ENCODE data around the gene KCNJ18. TPM values are rescaled to one million over a fixed set of nuclear protein-coding genes. Genes with fewer than 3 reads are reported as not detected.
"Not testable (repeated sequence)": the region's sequence is repeated elsewhere in the genome, so short reads cannot be mapped to it uniquely, and the experiment has no call there.

KCNJ18 gene
- total RNA-seq, 1 experiment from 2014 or later = not detected

- Mint-ChIP-seq H3K27me3 (ENCODE audit: unreplicated experiment) (peaks cover 18% of the 10 kb centered on the region), H3K27ac (ENCODE audit: unreplicated experiment) (no peak overlapping the region), H3K9me3 (ENCODE audit: low read depth, unreplicated experiment) (no peaks in the 10 kb centered on the region), H3K4me1 (ENCODE audit: low read depth, unreplicated experiment) (no peaks in the 10 kb centered on the region), H3K36me3 (ENCODE audit: insufficient read depth, unreplicated experiment) (no peaks in the 10 kb centered on the region), H3K4me3 (ENCODE audit: low read depth, unreplicated experiment) (no peak overlapping the region)
- CTCF ChIA-PET = no interaction called here
- BruUV-seq (replicated peaks) = no TSS peak
- intact Hi-C loops (cut with micrococcal nuclease; ENCODE audit: unreplicated experiment) = no loop called here
- no peak for TF ChIP-seq CTCF (IDR thresholded peaks at IDR 0.05; ENCODE audit: unreplicated experiment)
- no peak for DNase-seq
These were observed 18.9 kb downstream of the KCNJ18 start for GRCh38 chr17:21711182-21711581.

- intact Hi-C loops (cut with micrococcal nuclease; ENCODE audit: unreplicated experiment); H3K36me3 Mint-ChIP-seq (ENCODE audit: insufficient read depth, unreplicated experiment); H3K4me3 Mint-ChIP-seq (ENCODE audit: low read depth, unreplicated experiment); H3K4me1 Mint-ChIP-seq (ENCODE audit: low read depth, unreplicated experiment); BruUV-seq (replicated peaks); H3K27ac Mint-ChIP-seq (ENCODE audit: unreplicated experiment); CTCF ChIA-PET; DNase-seq; H3K9me3 Mint-ChIP-seq (ENCODE audit: low read depth, unreplicated experiment): not testable (repeated sequence)
- H3K27me3 Mint-ChIP-seq (ENCODE audit: unreplicated experiment) = peaks cover 18% of the 10 kb centered on the region
These were observed 20.7 kb downstream of the KCNJ18 start for GRCh38 chr17:21713020-21713419.

GRCh38 chr17:21713631-21714030, 21.3 kb downstream of the KCNJ18 start:
- BruUV-seq (replicated peaks); intact Hi-C loops (cut with micrococcal nuclease; ENCODE audit: unreplicated experiment); CTCF ChIA-PET; H3K36me3 Mint-ChIP-seq (ENCODE audit: insufficient read depth, unreplicated experiment); H3K4me1 Mint-ChIP-seq (ENCODE audit: low read depth, unreplicated experiment); H3K4me3 Mint-ChIP-seq (ENCODE audit: low read depth, unreplicated experiment); H3K9me3 Mint-ChIP-seq (ENCODE audit: low read depth, unreplicated experiment); DNase-seq; H3K27ac Mint-ChIP-seq (ENCODE audit: unreplicated experiment): not testable (repeated sequence)
- peaks cover 18% of the 10 kb centered on the region for H3K27me3 Mint-ChIP-seq (ENCODE audit: unreplicated experiment)

GRCh38 chr17:21714676-21715075, 22.4 kb downstream of the KCNJ18 start:
- H3K27ac Mint-ChIP-seq (ENCODE audit: unreplicated experiment); H3K4me3 Mint-ChIP-seq (ENCODE audit: low read depth, unreplicated experiment); CTCF ChIA-PET; intact Hi-C loops (cut with micrococcal nuclease; ENCODE audit: unreplicated experiment); BruUV-seq (replicated peaks); H3K4me1 Mint-ChIP-seq (ENCODE audit: low read depth, unreplicated experiment); H3K36me3 Mint-ChIP-seq (ENCODE audit: insufficient read depth, unreplicated experiment); DNase-seq; H3K9me3 Mint-ChIP-seq (ENCODE audit: low read depth, unreplicated experiment): not testable (repeated sequence)
- H3K27me3 Mint-ChIP-seq (ENCODE audit: unreplicated experiment) = peaks cover 18% of the 10 kb centered on the region

- intact Hi-C loops (cut with micrococcal nuclease; ENCODE audit: unreplicated experiment); BruUV-seq (replicated peaks); CTCF ChIA-PET; H3K27ac Mint-ChIP-seq (ENCODE audit: unreplicated experiment); DNase-seq; H3K36me3 Mint-ChIP-seq (ENCODE audit: insufficient read depth, unreplicated experiment); H3K9me3 Mint-ChIP-seq (ENCODE audit: low read depth, unreplicated experiment); H3K4me3 Mint-ChIP-seq (ENCODE audit: low read depth, unreplicated experiment); H3K4me1 Mint-ChIP-seq (ENCODE audit: low read depth, unreplicated experiment): not testable (repeated sequence)
- H3K27me3 Mint-ChIP-seq (ENCODE audit: unreplicated experiment) = peaks cover 14% of the 10 kb centered on the region
These were observed 23.6 kb downstream of the KCNJ18 start for GRCh38 chr17:21715877-21716276.

- BruUV-seq (replicated peaks); intact Hi-C loops (cut with micrococcal nuclease; ENCODE audit: unreplicated experiment); H3K4me1 Mint-ChIP-seq (ENCODE audit: low read depth, unreplicated experiment); H3K4me3 Mint-ChIP-seq (ENCODE audit: low read depth, unreplicated experiment); CTCF ChIA-PET; H3K27ac Mint-ChIP-seq (ENCODE audit: unreplicated experiment); H3K9me3 Mint-ChIP-seq (ENCODE audit: low read depth, unreplicated experiment); DNase-seq; H3K27me3 Mint-ChIP-seq (ENCODE audit: unreplicated experiment); H3K36me3 Mint-ChIP-seq (ENCODE audit: insufficient read depth, unreplicated experiment): not testable (repeated sequence)
These were observed 26.6 kb downstream of the KCNJ18 start for GRCh38 chr17:21718971-21719370.

- H3K27me3 Mint-ChIP-seq (ENCODE audit: unreplicated experiment); DNase-seq; H3K4me1 Mint-ChIP-seq (ENCODE audit: low read depth, unreplicated experiment); H3K36me3 Mint-ChIP-seq (ENCODE audit: insufficient read depth, unreplicated experiment); H3K4me3 Mint-ChIP-seq (ENCODE audit: low read depth, unreplicated experiment); BruUV-seq (replicated peaks); intact Hi-C loops (cut with micrococcal nuclease; ENCODE audit: unreplicated experiment); CTCF ChIA-PET; H3K9me3 Mint-ChIP-seq (ENCODE audit: low read depth, unreplicated experiment); H3K27ac Mint-ChIP-seq (ENCODE audit: unreplicated experiment): not testable (repeated sequence)
These were observed 27.3 kb downstream of the KCNJ18 start for GRCh38 chr17:21719511-21720226.

- H3K4me1 Mint-ChIP-seq (ENCODE audit: low read depth, unreplicated experiment); CTCF ChIA-PET; DNase-seq; BruUV-seq (replicated peaks); H3K9me3 Mint-ChIP-seq (ENCODE audit: low read depth, unreplicated experiment); H3K27ac Mint-ChIP-seq (ENCODE audit: unreplicated experiment); H3K4me3 Mint-ChIP-seq (ENCODE audit: low read depth, unreplicated experiment); H3K36me3 Mint-ChIP-seq (ENCODE audit: insufficient read depth, unreplicated experiment); H3K27me3 Mint-ChIP-seq (ENCODE audit: unreplicated experiment); intact Hi-C loops (cut with micrococcal nuclease; ENCODE audit: unreplicated experiment): not testable (repeated sequence)
These were observed 28.2 kb downstream of the KCNJ18 start for GRCh38 chr17:21720566-21720965.

- intact Hi-C loops (cut with micrococcal nuclease; ENCODE audit: unreplicated experiment); H3K36me3 Mint-ChIP-seq (ENCODE audit: insufficient read depth, unreplicated experiment); H3K4me1 Mint-ChIP-seq (ENCODE audit: low read depth, unreplicated experiment); CTCF ChIA-PET; H3K27ac Mint-ChIP-seq (ENCODE audit: unreplicated experiment); H3K9me3 Mint-ChIP-seq (ENCODE audit: low read depth, unreplicated experiment); H3K4me3 Mint-ChIP-seq (ENCODE audit: low read depth, unreplicated experiment); DNase-seq; BruUV-seq (replicated peaks); H3K27me3 Mint-ChIP-seq (ENCODE audit: unreplicated experiment): not testable (repeated sequence)
These were observed 29.9 kb downstream of the KCNJ18 start for GRCh38 chr17:21722268-21722667.

Data from Calu3 (cell line).